T-helper 17 cell (primary cell): Measurements from ENCODE around the gene CDCA5. TPM values are rescaled to one million over a fixed set of nuclear protein-coding genes. Genes with fewer than 3 reads are reported as not detected.

Experiments
- total RNA-seq, 4 donors: library from RNA in 2 of 4; stranded (reverse) in 2 of 4; gene quantifications; one replicate each; pipeline ENCODE4 v1.2.3 and lab custom pipeline; 2022 to 2026

CDCA5 gene
- total RNA-seq, 2 donors from 2014 or later, result 0.37 to 0.90 TPM

Other genes with a start within 250 kb of the CDCA5 start
- 1 to 10 TPM; 4.0 to 7.7 TPM for gene CDC42BPG, start 239.4 kb downstream of the CDCA5 start, total RNA-seq
- 100 to 1,000 TPM; 184 to 212 TPM for gene EHD1, start 205.4 kb downstream of the CDCA5 start, total RNA-seq
- 100 to 1,000 TPM; 161 to 226 TPM for gene ATG2A, start 166.8 kb downstream of the CDCA5 start, total RNA-seq
- 10 to 100 TPM; 21.5 to 25.3 TPM for gene PPP2R5B, start 159.4 kb downstream of the CDCA5 start, total RNA-seq
- gene GPHA2, start 148.1 kb downstream of the CDCA5 start, total RNA-seq, result not detected
- not detected for gene MAJIN, start 111.9 kb downstream of the CDCA5 start, total RNA-seq
- gene BATF2, start 87.1 kb downstream of the CDCA5 start, total RNA-seq, result not detected
- 10 to 100 TPM; 17.2 to 21.6 TPM for gene ARL2, start 69.9 kb downstream of the CDCA5 start, total RNA-seq
- gene SNX15, start 56.6 kb downstream of the CDCA5 start, total RNA-seq, result 10 to 100 TPM; 19.7 to 20.8 TPM
- 1 to 10 TPM; 1.9 to 3.9 TPM for gene SAC3D1, start 42.8 kb downstream of the CDCA5 start, total RNA-seq
- 10 to 100 TPM; 12.5 to 16.0 TPM for gene NAALADL1, start 25.5 kb downstream of the CDCA5 start, total RNA-seq
- 10 to 100 TPM; 40.7 to 50.2 TPM for gene ZFPL1, start 182 bp upstream of the CDCA5 start, total RNA-seq
- 100 to 1,000 TPM; 181 to 217 TPM for gene VPS51, start 12.2 kb upstream of the CDCA5 start, total RNA-seq
- gene TM7SF2, start 27.8 kb upstream of the CDCA5 start, total RNA-seq, result 10 to 100 TPM; 15.2 to 18.5 TPM
- gene ZNHIT2, start 33.7 kb upstream of the CDCA5 start, total RNA-seq, result 1 to 10 TPM; 7.5 to 8.7 TPM
- 1,000 to 10,000 TPM; 1,401 to 1,408 TPM for gene FAU, start 38.1 kb upstream of the CDCA5 start, total RNA-seq
- gene MRPL49, start 38.3 kb upstream of the CDCA5 start, total RNA-seq, result 10 to 100 TPM; 42.8 to 44.8 TPM
- gene SYVN1, start 50.5 kb upstream of the CDCA5 start, total RNA-seq, result 10 to 100 TPM; 80.6 to 81.1 TPM
- under 1 TPM in 1 of 2 donors, not detected in 1; 0.68 TPM for gene SPDYC, start 86.2 kb upstream of the CDCA5 start, total RNA-seq
- 100 to 1,000 TPM; 154 to 190 TPM for gene CAPN1, start 97.9 kb upstream of the CDCA5 start, total RNA-seq
- 10 to 100 TPM; 13.0 to 15.4 TPM for gene POLA2, start 177.9 kb upstream of the CDCA5 start, total RNA-seq
- under 1 TPM in 1 of 2 donors, not detected in 1; 0.55 TPM for gene CDC42EP2, start 230.8 kb upstream of the CDCA5 start, total RNA-seq
- 10 to 100 TPM; 49.1 to 62.6 TPM for gene DPF2, start 249.8 kb upstream of the CDCA5 start, total RNA-seq